ENCODE data around the gene PRKAG3.

DNA sequence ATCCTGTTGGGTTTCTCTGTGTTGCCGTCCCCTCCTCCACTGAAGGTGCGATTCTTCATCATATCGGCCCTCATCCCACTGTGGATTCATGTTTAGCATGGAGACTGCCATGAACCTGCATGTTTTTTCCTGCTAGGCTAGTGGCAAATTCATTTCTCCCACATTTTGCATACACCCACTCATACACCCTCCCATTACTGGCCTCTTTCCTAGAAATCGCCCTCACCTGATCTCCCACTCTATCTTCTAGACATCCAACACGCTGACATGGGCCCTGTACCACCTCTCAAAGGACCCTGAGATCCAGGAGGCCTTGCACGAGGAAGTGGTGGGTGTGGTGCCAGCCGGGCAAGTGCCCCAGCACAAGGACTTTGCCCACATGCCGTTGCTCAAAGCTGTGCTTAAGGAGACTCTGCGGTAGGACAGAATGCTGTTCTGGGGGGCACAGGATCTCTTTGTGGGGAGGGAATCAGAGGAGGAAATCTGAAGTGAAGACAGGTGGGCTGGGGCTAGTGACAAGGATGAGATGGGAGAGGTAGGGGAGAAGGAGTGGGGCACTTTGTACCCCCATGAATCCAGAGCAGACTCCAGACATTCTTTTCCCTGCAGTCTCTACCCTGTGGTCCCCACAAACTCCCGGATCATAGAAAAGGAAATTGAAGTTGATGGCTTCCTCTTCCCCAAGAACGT, 17.7 kb downstream of the PRKAG3 start:
- TF ChIP-seq, protein P1, sequence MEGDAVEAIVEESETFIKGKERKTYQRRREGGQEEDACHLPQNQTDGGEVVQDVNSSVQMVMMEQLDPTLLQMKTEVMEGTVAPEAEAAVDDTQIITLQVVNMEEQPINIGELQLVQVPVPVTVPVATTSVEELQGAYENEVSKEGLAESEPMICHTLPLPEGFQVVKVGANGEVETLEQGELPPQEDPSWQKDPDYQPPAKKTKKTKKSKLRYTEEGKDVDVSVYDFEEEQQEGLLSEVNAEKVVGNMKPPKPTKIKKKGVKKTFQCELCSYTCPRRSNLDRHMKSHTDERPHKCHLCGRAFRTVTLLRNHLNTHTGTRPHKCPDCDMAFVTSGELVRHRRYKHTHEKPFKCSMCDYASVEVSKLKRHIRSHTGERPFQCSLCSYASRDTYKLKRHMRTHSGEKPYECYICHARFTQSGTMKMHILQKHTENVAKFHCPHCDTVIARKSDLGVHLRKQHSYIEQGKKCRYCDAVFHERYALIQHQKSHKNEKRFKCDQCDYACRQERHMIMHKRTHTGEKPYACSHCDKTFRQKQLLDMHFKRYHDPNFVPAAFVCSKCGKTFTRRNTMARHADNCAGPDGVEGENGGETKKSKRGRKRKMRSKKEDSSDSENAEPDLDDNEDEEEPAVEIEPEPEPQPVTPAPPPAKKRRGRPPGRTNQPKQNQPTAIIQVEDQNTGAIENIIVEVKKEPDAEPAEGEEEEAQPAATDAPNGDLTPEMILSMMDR (conservative IDR thresholded peaks at IDR 0.05; ENCODE audit: low read length) = no peak
- TF ChIP-seq EZH2phosphoT487 (IDR thresholded peaks at IDR 0.05; ENCODE audit: borderline replicate concordance, low read depth, low read length) = no peak
